H9 (cell line): ENCODE measurements around the gene PRX. TPM values are rescaled to one million over a fixed set of nuclear protein-coding genes. Genes with fewer than 3 reads are reported as not detected.

Experiments used
- DNase-seq: peaks from one replicate; pipeline ENCODE4 v3.0.0-alpha.2; 2017
- H2AFZ ChIP-seq: one replicate; pipeline ENCODE4 v1.6.1; 2013; ENCODE audit warnings: mild to moderate bottlenecking, low read length, control low read depth, moderate library complexity
- H2AK5ac ChIP-seq: 2 replicates; pipeline ENCODE4 v1.6.1; 2013; ENCODE audit warnings: low read length, control low read depth, mixed read lengths; ENCODE audit not compliant: insufficient read length
- H2BK120ac ChIP-seq: one replicate; pipeline ENCODE4 v1.6.1; 2013; ENCODE audit warnings: low read depth, mild to moderate bottlenecking, low read length, control low read depth, inconsistent platforms; ENCODE audit not compliant: poor library complexity, severe bottlenecking
- H2BK12ac ChIP-seq: 2 replicates; pipeline ENCODE4 v1.6.1; 2013; ENCODE audit warnings: low read length, control low read depth, mixed read lengths, low read depth; ENCODE audit not compliant: insufficient read length
- H2BK15ac ChIP-seq: 2 replicates; pipeline ENCODE4 v1.6.1; 2013; ENCODE audit warnings: low read depth, low read length, control low read depth
- H2BK20ac ChIP-seq: one replicate; pipeline ENCODE4 v1.6.1; 2013; ENCODE audit warnings: low read depth, mild to moderate bottlenecking, low read length, control low read depth, inconsistent platforms; ENCODE audit not compliant: poor library complexity, severe bottlenecking
- H2BK5ac ChIP-seq: 2 replicates; pipeline ENCODE4 v1.6.1; 2013; ENCODE audit warnings: low read length, control low read depth, mixed read lengths; ENCODE audit not compliant: insufficient read length
- H3K14ac ChIP-seq: 2 replicates; pipeline ENCODE4 v1.6.1; 2013; ENCODE audit warnings: low read length, control low read depth; ENCODE audit not compliant: insufficient read depth
- H3K18ac ChIP-seq: 2 replicates; pipeline ENCODE4 v1.6.1; 2013; ENCODE audit warnings: low read depth, mild to moderate bottlenecking, mixed read lengths, low read length, control low read depth; ENCODE audit not compliant: insufficient read length
- H3K23ac ChIP-seq: 2 replicates; pipeline ENCODE4 v1.6.1; 2013; ENCODE audit warnings: low read length, control low read depth, mixed read lengths, low read depth; ENCODE audit not compliant: insufficient read length
- H3K23me2 ChIP-seq: 2 replicates; pipeline ENCODE4 v1.6.1; 2013; ENCODE audit warnings: low read depth, mild to moderate bottlenecking, mixed read lengths, low read length, control low read depth; ENCODE audit not compliant: insufficient read length, poor library complexity, severe bottlenecking
- H3K27ac ChIP-seq: 2 replicates; pipeline ENCODE4 v1.5.1; 2013; ENCODE audit warnings: low read length, control low read depth, mixed read lengths, low read depth; ENCODE audit not compliant: insufficient read length
- H3K27me3 ChIP-seq: 2 replicates; pipeline ENCODE4 v1.6.1; 2013; ENCODE audit warnings: low read length, control low read depth, inconsistent platforms; ENCODE audit not compliant: insufficient read depth
- H3K4ac ChIP-seq: 2 replicates; pipeline ENCODE4 v1.6.1; 2013; ENCODE audit warnings: low read depth, mild to moderate bottlenecking, control low read depth, inconsistent platforms, low read length, moderate library complexity
- H3K4me1 ChIP-seq: 2 replicates; pipeline ENCODE4 v1.6.1; 2013; ENCODE audit warnings: low read length, control low read depth, inconsistent platforms; ENCODE audit not compliant: insufficient read depth
- H3K4me2 ChIP-seq: 2 replicates; pipeline ENCODE4 v1.6.1; 2013; ENCODE audit warnings: low read length, control low read depth, mixed read lengths; ENCODE audit not compliant: insufficient read length, insufficient read depth
- H3K56ac ChIP-seq: 2 replicates; pipeline ENCODE4 v1.6.1; 2013; ENCODE audit warnings: low read depth, mild to moderate bottlenecking, mixed read lengths, low read length, control low read depth; ENCODE audit not compliant: insufficient read length
- H3K79me1 ChIP-seq: 2 replicates; pipeline ENCODE4 v1.6.1; 2013; ENCODE audit warnings: low read depth, mild to moderate bottlenecking, moderate library complexity, low read length, control low read depth, inconsistent platforms; ENCODE audit not compliant: insufficient read depth, poor library complexity, severe bottlenecking
- H3K79me2 ChIP-seq: 2 replicates; pipeline ENCODE4 v1.6.1; 2013; ENCODE audit warnings: low read length, control low read depth, inconsistent platforms; ENCODE audit not compliant: insufficient read depth
- H3K9ac ChIP-seq: 2 replicates; pipeline ENCODE4 v1.6.1; 2013; ENCODE audit warnings: low read length, control low read depth, mixed read lengths; ENCODE audit not compliant: insufficient read length; ENCODE audit errors: extremely low read depth
- H3K9me3 ChIP-seq: one replicate; pipeline ENCODE4 v1.6.1; 2013; ENCODE audit warnings: low read depth, low read length, inconsistent platforms; ENCODE audit not compliant: control insufficient read depth
- H3T11ph ChIP-seq: one replicate; pipeline ENCODE4 v1.6.1; 2013; ENCODE audit warnings: mild to moderate bottlenecking, low read length, control low read depth, inconsistent platforms
- H4K20me1 ChIP-seq: one replicate; pipeline ENCODE4 v1.6.1; 2013; ENCODE audit not compliant: control insufficient read depth, insufficient read length, insufficient read depth
- H4K5ac ChIP-seq: 2 replicates; pipeline ENCODE4 v1.6.1; 2013; ENCODE audit warnings: low read depth, mild to moderate bottlenecking, mixed read lengths, low read length, control low read depth; ENCODE audit not compliant: insufficient read length
- H4K8ac ChIP-seq: replicated peaks from 2 replicates; pipeline ENCODE4 v1.6.1; 2013; ENCODE audit warnings: low read length, control low read depth, mixed read lengths, low read depth; ENCODE audit not compliant: insufficient read length
- H4K91ac ChIP-seq: 2 replicates; pipeline ENCODE4 v1.6.1; 2013; ENCODE audit warnings: low read depth, mild to moderate bottlenecking, moderate library complexity, mixed read lengths, low read length, control low read depth; ENCODE audit not compliant: insufficient read length
- H3K27ac Mint-ChIP-seq, 3 experiments: 2 replicates in 2 of 3; 3 replicates in 1 of 3; pipeline ENCODE4 v1.8.0; 2020 to 2021; ENCODE audit warnings: mixed read lengths in 3 of 3, mild to moderate bottlenecking in 1 of 3, moderate library complexity in 1 of 3
- H3K27me3 Mint-ChIP-seq: 2 replicates; pipeline ENCODE4 v1.8.0; 2021; ENCODE audit warnings: low read depth, mild to moderate bottlenecking, moderate library complexity, mixed read lengths
- H3K36me3 Mint-ChIP-seq, 3 experiments: 2 replicates in 2 of 3; 3 replicates in 1 of 3; pipeline ENCODE4 v1.8.0; 2020 to 2021; ENCODE audit warnings: low read depth in 3 of 3, mixed read lengths in 3 of 3; ENCODE audit not compliant: insufficient read depth in 1 of 3
- H3K4me1 Mint-ChIP-seq, 2 experiments: 2 replicates each; pipeline ENCODE4 v1.8.0; 2020; ENCODE audit warnings: mixed read lengths in 2 of 2
- H3K4me3 Mint-ChIP-seq, 2 experiments: 2 replicates in 1 of 2; 3 replicates in 1 of 2; pipeline ENCODE4 v1.8.0; 2020 to 2021; ENCODE audit warnings: mild to moderate bottlenecking in 2 of 2, mixed read lengths in 2 of 2, moderate library complexity in 1 of 2
- H3K9me3 Mint-ChIP-seq, 2 experiments: 2 replicates in 1 of 2; 3 replicates in 1 of 2; pipeline ENCODE4 v1.8.0; 2020; ENCODE audit warnings: mild to moderate bottlenecking in 2 of 2, mixed read lengths in 2 of 2, moderate library complexity in 1 of 2
- CTCF ChIP-seq: fragments of 200-600 bp; sonication (generic); conservative IDR thresholded peaks from 3 replicates; pipeline ENCODE4 v1.8.0; 2021; ENCODE audit warnings: antibody characterized with exemption, mild to moderate bottlenecking
- WGBS: extraction: QIAGEN DNeasy Blood & Tissue Kit; methylation state at CpG from one replicate; pipeline ENCODE4 v1.1.7; 2013; ENCODE audit warnings: missing lambda C conversion rate, low lambda C conversion rate, mixed read lengths; ENCODE audit not compliant: insufficient read length; ENCODE audit errors: extremely low coverage; 5-methylcytosine and 5-hydroxymethylcytosine counted together
- total RNA-seq: library from RNA; stranded (reverse); gene quantifications from 2 replicates; pipeline ENCODE4 v1.2.1, GENCODE V29; 2021

The PRX gene
- total RNA-seq, 1 experiment from 2014 or later, result 4.0 TPM

DNA sequence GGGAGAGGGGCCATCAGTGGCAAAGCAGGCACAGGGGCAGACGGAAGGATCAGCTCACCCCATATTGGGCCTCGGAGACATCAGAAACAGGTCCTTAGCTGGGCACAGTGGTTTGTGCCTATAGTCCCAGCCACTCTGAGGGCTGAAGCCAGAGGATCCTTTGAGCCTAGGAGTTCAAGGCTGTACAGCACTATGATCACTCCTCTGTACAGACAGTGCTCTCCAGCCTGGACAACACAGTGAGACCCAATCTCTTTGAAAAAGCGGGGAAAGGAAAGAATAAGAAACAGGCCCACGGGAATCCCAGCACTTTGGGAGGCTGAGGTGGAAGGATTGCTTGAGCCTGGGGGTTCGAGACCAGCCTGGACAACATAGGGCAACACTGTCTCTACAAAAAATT, 6.6 kb upstream of the PRX start:
- H4K20me1 ChIP-seq, result no peaks in the 10 kb centered on the region
- no peak overlapping the region for H4K91ac ChIP-seq
- DNase-seq, result no peak
- peaks cover 0 to 3% of the 10 kb centered on the region in 2 experiments; a peak in 1 of 5 replicates for H3K9me3 Mint-ChIP-seq
- H3K4me2 ChIP-seq, result no peak overlapping the region
- no peak for TF ChIP-seq CTCF
- no peak overlapping the region for H4K5ac ChIP-seq
- H3K36me3 Mint-ChIP-seq, result peaks cover 0 to 5% (median 4%) of the 10 kb centered on the region in 3 experiments; a peak in 3 of 7 replicates
- no peaks in the 10 kb centered on the region; the same call in 1 of the 2 replicates for H3K4me1 ChIP-seq
- no peaks in the 10 kb centered on the region for H3K79me2 ChIP-seq
- no peak overlapping the region for H3K18ac ChIP-seq
- H3T11ph ChIP-seq, result no peak overlapping the region
- no peak overlapping the region for H2BK12ac ChIP-seq
- no peak overlapping the region for H3K27ac Mint-ChIP-seq
- H3K79me1 ChIP-seq, result no peaks in the 10 kb centered on the region
- no peak overlapping the region for H2AK5ac ChIP-seq
- peaks cover 21 to 30% of the 10 kb centered on the region in 2 experiments for H3K4me1 Mint-ChIP-seq
- H2BK20ac ChIP-seq, result no peak overlapping the region
- H3K14ac ChIP-seq, result no peak overlapping the region
- no peak overlapping the region for H2BK15ac ChIP-seq
- no peak overlapping the region for H3K56ac ChIP-seq
- no peak overlapping the region for H2BK120ac ChIP-seq
- no peak overlapping the region for H3K4ac ChIP-seq
- no peak overlapping the region for H4K8ac ChIP-seq
- WGBS, result no CpG with 5 or more reads among the region's 5 CpGs
- H3K4me3 Mint-ChIP-seq, result peak overlapping the region in 1 of 2 experiments; percentile 38; a peak in 3 of 5 replicates
- peaks cover 6% of the 10 kb centered on the region for H3K23me2 ChIP-seq
- peaks cover 7% of the 10 kb centered on the region for H3K27me3 Mint-ChIP-seq
- H3K9ac ChIP-seq, result no peak overlapping the region
- no peak overlapping the region for H2AFZ ChIP-seq
- no peak overlapping the region for H3K27ac ChIP-seq
- no peaks in the 10 kb centered on the region for H3K27me3 ChIP-seq
- H3K9me3 ChIP-seq, result no peaks in the 10 kb centered on the region
- H2BK5ac ChIP-seq, result no peak overlapping the region
- H3K23ac ChIP-seq, result no peak overlapping the region
